OCI-M1 (cell line): ENCODE data around the gene MAP1LC3A.

Experiments
- DNase-seq: peaks from one replicate; lab custom pipeline; 2025; lab: John Stamatoyannopoulos, UW

Gene MAP1LC3A

GRCh38 chr20:34549291-34549928, 9.1 kb upstream of the MAP1LC3A start:
- peak; percentile 8 for DNase-seq

GRCh38 chr20:34549929-34550305, 8.6 kb upstream of the MAP1LC3A start:
- no peak for DNase-seq

GRCh38 chr20:34552569-34552968, 5.9 kb upstream of the MAP1LC3A start:
- DNase-seq: no peak

- DNase-seq: no peak
These were observed 5.1 kb upstream of the MAP1LC3A start for GRCh38 chr20:34553366-34553867.

- DNase-seq: no peak
These were observed 590 bp upstream of the MAP1LC3A start for GRCh38 chr20:34557936-34558319.

GRCh38 chr20:34559311-34560140, 1.0 kb downstream of the MAP1LC3A start:
- DNase-seq: no peak

GRCh38 chr20:34560141-34560523, 1.6 kb downstream of the MAP1LC3A start:
- no peak for DNase-seq

GRCh38 chr20:34560614-34561013, 2.1 kb downstream of the MAP1LC3A start:
- DNase-seq: no peak

GRCh38 chr20:34561661-34562060, 3.1 kb downstream of the MAP1LC3A start:
- no peak for DNase-seq

GRCh38 chr20:34562641-34563040, 4.1 kb downstream of the MAP1LC3A start:
- peak; percentile 21 for DNase-seq

- no peak for DNase-seq
These were observed 6.3 kb downstream of the MAP1LC3A start for GRCh38 chr20:34564833-34565232.

- DNase-seq: no peak
These were observed 8.7 kb downstream of the MAP1LC3A start for GRCh38 chr20:34566978-34567891.

GRCh38 chr20:34567892-34568865, 9.7 kb downstream of the MAP1LC3A start:
- no peak for DNase-seq

GRCh38 chr20:34569598-34569997, 11.1 kb downstream of the MAP1LC3A start:
- no peak for DNase-seq

- peak; percentile 55 for DNase-seq
These were observed 12.4 kb downstream of the MAP1LC3A start for GRCh38 chr20:34570859-34571306.

GRCh38 chr20:34571753-34572152, 13.2 kb downstream of the MAP1LC3A start:
- no peak for DNase-seq

GRCh38 chr20:34573541-34574300, 15.2 kb downstream of the MAP1LC3A start:
- DNase-seq: no peak

GRCh38 chr20:34574426-34574825, 15.9 kb downstream of the MAP1LC3A start:
- DNase-seq: no peak

- DNase-seq: no peak
These were observed 16.3 kb downstream of the MAP1LC3A start for GRCh38 chr20:34574861-34575260.

GRCh38 chr20:34575271-34575670, 16.8 kb downstream of the MAP1LC3A start:
- DNase-seq: no peak
